ENCODE data around the gene LHX1. TPM values are rescaled to one million over a fixed set of nuclear protein-coding genes. Genes with fewer than 3 reads are reported as not detected.

Gene LHX1
- total RNA-seq, 1 donor from 2014 or later = 44.3 TPM

DNA sequence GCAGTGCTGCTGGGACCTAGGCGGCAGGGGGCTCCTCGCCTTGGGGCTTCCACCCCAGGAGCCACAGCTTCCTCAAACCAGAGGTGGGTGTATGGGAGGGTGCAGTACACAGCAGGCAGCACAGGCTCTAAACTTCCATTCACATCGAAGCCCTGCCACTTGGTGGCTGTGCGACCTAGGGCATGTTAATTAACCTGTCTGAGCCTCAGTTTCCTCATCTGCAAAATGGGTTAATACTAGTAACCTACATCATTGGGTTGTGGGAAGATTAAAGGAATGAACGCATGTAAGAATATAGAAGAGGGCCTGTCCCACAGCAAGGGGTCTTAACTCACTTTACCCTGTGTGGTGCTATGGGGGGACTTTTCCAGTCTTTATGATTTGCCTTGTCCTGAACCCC, 26.8 kb upstream of the LHX1 start:
- H3K36me3 ChIP-seq (ENCODE audit: control insufficient read depth, insufficient read depth, low read length) = no peaks in the 10 kb centered on the region
- TF ChIP-seq, protein P1, sequence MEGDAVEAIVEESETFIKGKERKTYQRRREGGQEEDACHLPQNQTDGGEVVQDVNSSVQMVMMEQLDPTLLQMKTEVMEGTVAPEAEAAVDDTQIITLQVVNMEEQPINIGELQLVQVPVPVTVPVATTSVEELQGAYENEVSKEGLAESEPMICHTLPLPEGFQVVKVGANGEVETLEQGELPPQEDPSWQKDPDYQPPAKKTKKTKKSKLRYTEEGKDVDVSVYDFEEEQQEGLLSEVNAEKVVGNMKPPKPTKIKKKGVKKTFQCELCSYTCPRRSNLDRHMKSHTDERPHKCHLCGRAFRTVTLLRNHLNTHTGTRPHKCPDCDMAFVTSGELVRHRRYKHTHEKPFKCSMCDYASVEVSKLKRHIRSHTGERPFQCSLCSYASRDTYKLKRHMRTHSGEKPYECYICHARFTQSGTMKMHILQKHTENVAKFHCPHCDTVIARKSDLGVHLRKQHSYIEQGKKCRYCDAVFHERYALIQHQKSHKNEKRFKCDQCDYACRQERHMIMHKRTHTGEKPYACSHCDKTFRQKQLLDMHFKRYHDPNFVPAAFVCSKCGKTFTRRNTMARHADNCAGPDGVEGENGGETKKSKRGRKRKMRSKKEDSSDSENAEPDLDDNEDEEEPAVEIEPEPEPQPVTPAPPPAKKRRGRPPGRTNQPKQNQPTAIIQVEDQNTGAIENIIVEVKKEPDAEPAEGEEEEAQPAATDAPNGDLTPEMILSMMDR (IDR thresholded peaks at IDR 0.05; ENCODE audit: insufficient read depth, low read length, poor library complexity, severe bottlenecking) = no peak
- no peak for DNase-seq (ENCODE audit: low read depth)
- no peak overlapping the region for H3K4me3 ChIP-seq (ENCODE audit: low read depth, low read length)
- H3K27me3 ChIP-seq (ENCODE audit: control insufficient read depth, insufficient read depth, low read length) = no peaks in the 10 kb centered on the region

- no peak for DNase-seq (ENCODE audit: low read depth)
- H3K4me3 ChIP-seq (ENCODE audit: low read depth, low read length) = no peak overlapping the region
- no peaks in the 10 kb centered on the region for H3K36me3 ChIP-seq (ENCODE audit: control insufficient read depth, insufficient read depth, low read length)
- TF ChIP-seq, protein P1 (IDR thresholded peaks at IDR 0.05; ENCODE audit: insufficient read depth, low read length, poor library complexity, severe bottlenecking) = no peak
- H3K27me3 ChIP-seq (ENCODE audit: control insufficient read depth, insufficient read depth, low read length) = no peaks in the 10 kb centered on the region
Observed at GRCh38 chr17:36911001-36911400, 26.3 kb upstream of the LHX1 start.

DNA sequence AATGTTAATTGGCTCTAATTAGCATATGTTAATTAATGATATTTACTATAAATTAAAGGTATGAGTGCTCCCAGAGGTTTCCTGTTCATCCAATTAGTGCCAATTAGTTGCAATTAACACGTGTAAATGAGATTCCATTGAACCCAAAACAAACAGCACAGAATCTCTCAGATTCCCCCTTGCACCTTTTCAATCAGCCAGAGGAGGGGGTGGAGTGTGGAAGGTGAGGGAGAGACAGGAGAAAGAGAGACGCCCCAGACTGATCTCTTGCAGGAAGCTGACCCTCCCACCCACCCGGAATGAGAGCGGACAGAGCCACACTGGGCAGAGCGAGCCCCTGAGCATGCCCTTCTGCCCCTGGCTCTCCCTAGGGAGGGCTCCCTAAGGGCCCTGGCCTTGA, 24.1 kb upstream of the LHX1 start:
- Histone ChIP-seq H3K4me3 (ENCODE audit: low read depth, low read length) (no peak overlapping the region), H3K36me3 (ENCODE audit: control insufficient read depth, insufficient read depth, low read length) (no peaks in the 10 kb centered on the region), H3K27me3 (ENCODE audit: control insufficient read depth, insufficient read depth, low read length) (no peaks in the 10 kb centered on the region)
- TF ChIP-seq, protein P1 (IDR thresholded peaks at IDR 0.05; ENCODE audit: insufficient read depth, low read length, poor library complexity, severe bottlenecking) = no peak
- DNase-seq (ENCODE audit: low read depth) = no peak

- Histone ChIP-seq H3K36me3 (ENCODE audit: control insufficient read depth, insufficient read depth, low read length) (no peaks in the 10 kb centered on the region), H3K4me3 (ENCODE audit: low read depth, low read length) (no peak overlapping the region), H3K27me3 (ENCODE audit: control insufficient read depth, insufficient read depth, low read length) (no peaks in the 10 kb centered on the region)
- no peak for DNase-seq (ENCODE audit: low read depth)
- TF ChIP-seq, protein P1 (IDR thresholded peaks at IDR 0.05; ENCODE audit: insufficient read depth, low read length, poor library complexity, severe bottlenecking) = no peak
Observed at GRCh38 chr17:36918211-36918691, 19.0 kb upstream of the LHX1 start.

GRCh38 chr17:36919407-36919968, 17.8 kb upstream of the LHX1 start:
- H3K36me3 ChIP-seq (ENCODE audit: control insufficient read depth, insufficient read depth, low read length) = no peaks in the 10 kb centered on the region
- no peak for DNase-seq (ENCODE audit: low read depth)
- no peaks in the 10 kb centered on the region for H3K27me3 ChIP-seq (ENCODE audit: control insufficient read depth, insufficient read depth, low read length)
- H3K4me3 ChIP-seq (ENCODE audit: low read depth, low read length) = no peak overlapping the region
- TF ChIP-seq, protein P1 (IDR thresholded peaks at IDR 0.05; ENCODE audit: insufficient read depth, low read length, poor library complexity, severe bottlenecking) = no peak
